HepG2 (cell line): ENCODE data around the gene SHOX. TPM values are rescaled to one million over a fixed set of nuclear protein-coding genes. Genes with fewer than 3 reads are reported as not detected.

Source experiments
- ATAC-seq: fragments of 200-7000 bp; cut with Tn5 transposase; 3 replicates; pipeline ENCODE4 v1.9.1; 2020; ENCODE audit warnings: mild to moderate bottlenecking, moderate library complexity
- BruUV-seq: library from RNA; stranded (reverse); fragments of 400-500 nt; replicated peaks from 2 replicates; lab custom pipeline; 2021; lab: Mats Ljungman, UMichigan
- CTCF ChIA-PET: fragments of 300-600 bp; formaldehyde crosslinking; extraction: SDS; loops from one replicate; lab custom pipeline; 2021; ENCODE audit warnings: low total read pairs, inconsistent platforms, low intra/inter-chr PET ratio; lab: Yijun Ruan, JAX
- POLR2A ChIA-PET: fragments of 350-600 bp; sonication (Branson Sonifier 250); formaldehyde crosslinking; loops from one replicate; lab custom pipeline; 2020; ENCODE audit warnings: antibody characterized with exemption, inconsistent platforms; lab: Yijun Ruan, JAX
- DNase-seq: peaks from one replicate; pipeline ENCODE4 v3.0.0-alpha.2; 2015; ENCODE audit warnings: low spot score
- FAIRE-seq: peaks from 3 replicates; lab custom pipeline; 2011; peaks lifted over from hg19 to GRCh38; lab: Jason Lieb, UNC
- H2AFZ ChIP-seq: one replicate; pipeline ENCODE4 v1.6.1; 2011; ENCODE audit warnings: low read length, inconsistent platforms
- H3K27ac ChIP-seq: fragments of 300-600 bp; 3 replicates; pipeline ENCODE4 v1.8.0; 2011; ENCODE audit warnings: mixed run types, mild to moderate bottlenecking, mixed read lengths, low read length, inconsistent platforms; ENCODE audit not compliant: insufficient read depth; ENCODE audit errors: extremely low read length
- H3K27me3 ChIP-seq, 2 experiments: fragments of 200-600 bp in 1 of 2; 2 replicates in 1 of 2; 3 replicates in 1 of 2; pipeline versions ENCODE4 v1.6.0 to v1.8.0; 2011; ENCODE audit warnings: low read length in 2 of 2, mild to moderate bottlenecking in 2 of 2, moderate library complexity in 2 of 2, inconsistent platforms in 1 of 2; ENCODE audit not compliant: insufficient read depth in 2 of 2, control insufficient read depth in 1 of 2
- H3K36me3 ChIP-seq, 2 experiments: fragments of 200-600 bp in 1 of 2; replicated peaks in 1 of 2; 2 replicates in 1 of 2; 3 replicates in 1 of 2; pipeline versions ENCODE4 v1.5.1 to v1.8.0; 2011; ENCODE audit warnings: low read length in 2 of 2, inconsistent platforms in 1 of 2; ENCODE audit not compliant: insufficient read depth in 2 of 2, control insufficient read depth in 1 of 2
- H3K4me1 ChIP-seq: 2 replicates; pipeline ENCODE4 v1.5.1; 2012; ENCODE audit warnings: low read length, inconsistent platforms; ENCODE audit not compliant: insufficient read depth
- H3K4me2 ChIP-seq: 2 replicates; pipeline ENCODE4 v1.6.0; 2011; ENCODE audit warnings: low read depth, low read length, inconsistent platforms
- H3K4me3 ChIP-seq, 3 experiments: fragments of 200-600 bp in 1 of 3; sonication (generic), shearing (Covaris generic) in 1 of 3; replicated peaks in 1 of 3; 2 replicates each; pipeline ENCODE4 v1.5.1; 2011 to 2016; ENCODE audit warnings: low read length in 3 of 3, inconsistent platforms in 2 of 3, low read depth in 2 of 3, mild to moderate bottlenecking in 2 of 3, control low read depth in 1 of 3, mixed read lengths in 1 of 3; ENCODE audit not compliant: insufficient read depth in 1 of 3
- H3K79me2 ChIP-seq: one replicate; pipeline ENCODE4 v1.6.1; 2011; ENCODE audit warnings: low read length, inconsistent platforms; ENCODE audit not compliant: insufficient read depth
- H3K9ac ChIP-seq: 2 replicates; pipeline ENCODE4 v1.6.0; 2011; ENCODE audit warnings: mild to moderate bottlenecking, low read depth, low read length, inconsistent platforms; ENCODE audit not compliant: insufficient read depth
- H3K9me3 ChIP-seq: 2 replicates; pipeline ENCODE4 v1.5.1; 2012; ENCODE audit warnings: mild to moderate bottlenecking, low read length
- H4K20me1 ChIP-seq: 2 replicates; pipeline ENCODE4 v1.6.0; 2011; ENCODE audit warnings: inconsistent platforms, mild to moderate bottlenecking, low read length, moderate library complexity; ENCODE audit not compliant: insufficient read depth
- PLRG1 ChIP-seq: fragments of 450-650 bp; conservative IDR thresholded peaks from 2 replicates; pipeline ENCODE4 v1.6.1; 2016
- POGK ChIP-seq: sonication (generic); formaldehyde crosslinking; conservative IDR thresholded peaks from 2 replicates; pipeline ENCODE4 v1.8.0; 2022; ENCODE audit warnings: mild to moderate bottlenecking, moderate library complexity, missing genetic modification reagents
- SAFB2 ChIP-seq: sonication (generic); formaldehyde crosslinking; IDR thresholded peaks from 2 replicates; pipeline ENCODE4 v1.5.1; 2020; ENCODE audit warnings: missing genetic modification reagents, low read depth, mild to moderate bottlenecking, borderline replicate concordance
- SNRNP70 ChIP-seq: fragments of 200-400 bp; formaldehyde crosslinking; IDR thresholded peaks from 2 replicates; pipeline ENCODE4 v1.6.1; 2017; ENCODE audit warnings: mild to moderate bottlenecking, low read depth, low read length, moderate library complexity
- ZNF142 ChIP-seq: sonication (generic); formaldehyde crosslinking; IDR thresholded peaks from 2 replicates; pipeline ENCODE4 v1.4.0; 2020; ENCODE audit warnings: missing genetic modification reagents
- ZNF17 ChIP-seq: sonication (generic); formaldehyde crosslinking; IDR thresholded peaks from 2 replicates; pipeline ENCODE4 v1.5.0; 2020; ENCODE audit warnings: mild to moderate bottlenecking, missing genetic modification reagents
- ZNF614 ChIP-seq: IDR thresholded peaks from 2 replicates; pipeline ENCODE4 v1.6.1; 2018; ENCODE audit warnings: missing biosample characterization, missing genetic modification reagents, inconsistent platforms, borderline replicate concordance
- WGBS: methylation state at CpG from one replicate; pipeline ENCODE4 v1.1.6; 2017; ENCODE audit warnings: low lambda C conversion rate; 5-methylcytosine and 5-hydroxymethylcytosine counted together
- in situ Hi-C: cut with HindIII; loops from 2 replicates; pipeline ENCODE4 v1.10.0; 2017; ENCODE audit warnings: low pct_unique_long_range_greater_than_20kb; ENCODE audit not compliant: extremely low pct_ligation_motif_present
- intact Hi-C: fragments of 100-400 bp; cut with micrococcal nuclease; formaldehyde crosslinking; loops from one replicate; pipeline ENCODE4 v1.10.0; 2022; ENCODE audit not compliant: unreplicated experiment
- polyA plus RNA-seq, 8 experiments: library from polyadenylated mRNA; depleted of rRNA in 3 of 8; stranded (reverse) in 7 of 8; unstranded in 1 of 8; fragments of >200 nt; fragmentation: Illumina TruSeq in 4 of 8; extraction: Trizol in 4 of 8; gene quantifications; 2 replicates each; pipeline versions ENCODE4 v1.2.1 to v1.2.3, GENCODE V29; 2011 to 2016; ENCODE audit warnings: low read depth in 4 of 8, missing spikeins in 1 of 8, mixed read lengths in 1 of 8; ENCODE audit not compliant: insufficient read depth in 1 of 8
- total RNA-seq, 5 experiments: library from RNA; depleted of rRNA; stranded (reverse); fragments of >200 nt; fragmentation: Illumina TruSeq; extraction: Trizol; gene quantifications; 2 replicates each; pipeline ENCODE4 v1.2.3, GENCODE V29; 2016; ENCODE audit warnings: low read depth in 1 of 5

SHOX gene
- total and polyA plus RNA-seq, 2 of the 13 experiments (the other 11 are each of a cell fraction or from before 2014, with no cell fraction given): not detected

GRCh38 chrX:585115-585808, 45.3 kb upstream of the SHOX start:
- Histone ChIP-seq H3K4me1 (no peaks in the 10 kb centered on the region), H3K27ac (no peak overlapping the region), H3K9ac (no peak overlapping the region), H3K27me3 (no peaks in the 10 kb centered on the region), H3K36me3 (no peaks in the 10 kb centered on the region), H3K79me2 (no peaks in the 10 kb centered on the region), H4K20me1 (no peaks in the 10 kb centered on the region), H3K9me3 (no peaks in the 10 kb centered on the region), H3K4me3 (no peak overlapping the region), H2AFZ (no peak overlapping the region), H3K4me2 (no peak overlapping the region)
- no peak for DNase-seq
- FAIRE-seq: no peak
- in situ Hi-C loops (no loop called here), intact Hi-C loops (no loop called here)
- CTCF ChIA-PET: no interaction called here
- POLR2A ChIA-PET: no interaction called here
- 15% methylated on average over 16 of the region's 21 CpGs for WGBS
- BruUV-seq: no TSS peak
- ATAC-seq: no peak; the same call in 2 of the 3 replicates
- TF ChIP-seq ZNF142 (CRISPR knock-in tag) (no peak), SAFB2 (CRISPR knock-in tag) (no peak), POGK (no peak), ZNF17 (CRISPR knock-in tag) (no peak), ZNF614 (CRISPR knock-in tag) (no peak), PLRG1 (no peak), SNRNP70 (no peak)
